H1 (cell line): Measurements from ENCODE around the gene ID2.

Experiments used
- CHD1 ChIP-seq: IDR thresholded peaks from 2 replicates; pipeline ENCODE4 v1.6.1; 2012; ENCODE audit warnings: low read depth, low read length, improper control_type of control experiment
- EP300 ChIP-seq, 2 experiments: IDR thresholded peaks; 1 replicate in 1 of 2; 2 replicates in 1 of 2; pipeline ENCODE4 v1.6.1; 2011 to 2012; ENCODE audit warnings: low read depth in 2 of 2, low read length in 2 of 2, mild to moderate bottlenecking in 2 of 2, borderline replicate concordance in 1 of 2, inconsistent platforms in 1 of 2, moderate library complexity in 1 of 2
- EZH2 ChIP-seq: fragments of 200-600 bp; sonication (generic); IDR thresholded peaks from 2 replicates; pipeline ENCODE4 v1.7.1; 2012; ENCODE audit warnings: low read depth, mild to moderate bottlenecking, moderate library complexity, low read length, inconsistent platforms; ENCODE audit not compliant: severe bottlenecking
- GTF2F1 ChIP-seq: IDR thresholded peaks from 2 replicates; pipeline ENCODE4 v1.6.1; 2012; ENCODE audit warnings: low read depth, low read length, improper control_type of control experiment, borderline replicate concordance
- HDAC6 ChIP-seq: IDR thresholded peaks from one replicate; pipeline ENCODE4 v1.7.1; 2012; ENCODE audit warnings: low read depth, mild to moderate bottlenecking, inconsistent platforms, low read length, moderate library complexity
- POLR2A ChIP-seq, 2 experiments: IDR thresholded peaks; 1 replicate in 1 of 2; 2 replicates in 1 of 2; pipeline ENCODE4 v1.6.1; 2011; ENCODE audit warnings: low read depth in 2 of 2, low read length in 2 of 2, mild to moderate bottlenecking in 2 of 2; ENCODE audit errors: control extremely low read depth in 1 of 2
- RBBP5 ChIP-seq: IDR thresholded peaks from 2 replicates; pipeline ENCODE4 v1.7.1; 2012; ENCODE audit warnings: low read depth, mild to moderate bottlenecking, inconsistent platforms, low read length, moderate library complexity, borderline replicate concordance
- RFX5 ChIP-seq: IDR thresholded peaks from 2 replicates; pipeline ENCODE4 v1.6.1; 2011; ENCODE audit warnings: low read depth, low read length, improper control_type of control experiment, borderline replicate concordance
- SIRT6 ChIP-seq: IDR thresholded peaks from one replicate; pipeline ENCODE4 v1.7.1; 2012; ENCODE audit warnings: low read length, inconsistent platforms
- YY1 ChIP-seq: IDR thresholded peaks from 2 replicates; pipeline ENCODE4 v1.6.1; 2011; ENCODE audit warnings: low read depth, mild to moderate bottlenecking, low read length
- ZNF274 ChIP-seq: IDR thresholded peaks from 2 replicates; pipeline ENCODE4 v1.7.0; 2012; ENCODE audit warnings: low read length, borderline replicate concordance; ENCODE audit errors: extremely low read depth
- TF ChIP-seq, protein P1 (sequence below), 3 experiments: IDR thresholded peaks; 1 replicate in 2 of 3; 2 replicates in 1 of 3; pipeline versions ENCODE4 v1.5.1 to v1.6.1; 2011; ENCODE audit warnings: low read length in 3 of 3, mild to moderate bottlenecking in 3 of 3, inconsistent platforms in 2 of 3, low read depth in 1 of 3, moderate library complexity in 1 of 3; ENCODE audit not compliant: insufficient read depth in 1 of 3; ENCODE audit errors: control extremely low read depth in 1 of 3
- TF ChIP-seq, protein P2 (sequence below): IDR thresholded peaks from 2 replicates; pipeline ENCODE4 v1.6.1; 2012; ENCODE audit warnings: low read length, inconsistent platforms
- TF ChIP-seq, protein P3 (sequence below): IDR thresholded peaks from 2 replicates; pipeline ENCODE4 v1.6.1; 2012; ENCODE audit warnings: inconsistent platforms

DNA sequence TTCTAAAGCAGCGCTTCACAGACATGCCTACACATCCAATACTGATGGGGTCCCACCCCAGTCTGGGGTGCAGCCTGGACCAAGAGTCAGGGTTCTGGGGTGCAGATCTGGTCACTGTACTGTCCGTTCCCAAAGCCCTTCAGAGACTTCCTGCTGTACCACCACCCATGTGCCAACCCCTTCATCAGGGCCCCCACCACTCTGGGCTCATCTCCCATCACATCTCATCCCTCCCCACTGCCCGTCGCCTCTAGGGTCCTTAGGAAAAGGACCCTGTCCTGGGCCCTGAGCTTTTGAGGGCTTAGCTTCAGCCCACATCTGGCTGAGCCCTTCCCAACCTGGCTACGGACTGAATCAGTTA is 37.9 kb upstream of the ID2 start:
- TF ChIP-seq RFX5 (no peak), CHD1 (no peak), YY1 (no peak), SIRT6 (no peak), EZH2 (no peak), HDAC6 (no peak), POLR2A (IDR thresholded peaks at IDR 0.05; ENCODE audit: control extremely low read depth in 1 of 2, low read depth in 2 of 2, low read length in 2 of 2) (no peak), EP300 (IDR thresholded peaks at IDR 0.05; ENCODE audit: borderline replicate concordance in 1 of 2, low read depth in 2 of 2, low read length in 2 of 2) (no peak), GTF2F1 (no peak), ZNF274 (no peak), RBBP5 (no peak)
- TF ChIP-seq, protein P1, sequence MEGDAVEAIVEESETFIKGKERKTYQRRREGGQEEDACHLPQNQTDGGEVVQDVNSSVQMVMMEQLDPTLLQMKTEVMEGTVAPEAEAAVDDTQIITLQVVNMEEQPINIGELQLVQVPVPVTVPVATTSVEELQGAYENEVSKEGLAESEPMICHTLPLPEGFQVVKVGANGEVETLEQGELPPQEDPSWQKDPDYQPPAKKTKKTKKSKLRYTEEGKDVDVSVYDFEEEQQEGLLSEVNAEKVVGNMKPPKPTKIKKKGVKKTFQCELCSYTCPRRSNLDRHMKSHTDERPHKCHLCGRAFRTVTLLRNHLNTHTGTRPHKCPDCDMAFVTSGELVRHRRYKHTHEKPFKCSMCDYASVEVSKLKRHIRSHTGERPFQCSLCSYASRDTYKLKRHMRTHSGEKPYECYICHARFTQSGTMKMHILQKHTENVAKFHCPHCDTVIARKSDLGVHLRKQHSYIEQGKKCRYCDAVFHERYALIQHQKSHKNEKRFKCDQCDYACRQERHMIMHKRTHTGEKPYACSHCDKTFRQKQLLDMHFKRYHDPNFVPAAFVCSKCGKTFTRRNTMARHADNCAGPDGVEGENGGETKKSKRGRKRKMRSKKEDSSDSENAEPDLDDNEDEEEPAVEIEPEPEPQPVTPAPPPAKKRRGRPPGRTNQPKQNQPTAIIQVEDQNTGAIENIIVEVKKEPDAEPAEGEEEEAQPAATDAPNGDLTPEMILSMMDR (IDR thresholded peaks at IDR 0.05; ENCODE audit: control extremely low read depth in 1 of 3, insufficient read depth in 1 of 3, low read depth in 1 of 3, low read length in 3 of 3): no peak
- TF ChIP-seq, protein P2, sequence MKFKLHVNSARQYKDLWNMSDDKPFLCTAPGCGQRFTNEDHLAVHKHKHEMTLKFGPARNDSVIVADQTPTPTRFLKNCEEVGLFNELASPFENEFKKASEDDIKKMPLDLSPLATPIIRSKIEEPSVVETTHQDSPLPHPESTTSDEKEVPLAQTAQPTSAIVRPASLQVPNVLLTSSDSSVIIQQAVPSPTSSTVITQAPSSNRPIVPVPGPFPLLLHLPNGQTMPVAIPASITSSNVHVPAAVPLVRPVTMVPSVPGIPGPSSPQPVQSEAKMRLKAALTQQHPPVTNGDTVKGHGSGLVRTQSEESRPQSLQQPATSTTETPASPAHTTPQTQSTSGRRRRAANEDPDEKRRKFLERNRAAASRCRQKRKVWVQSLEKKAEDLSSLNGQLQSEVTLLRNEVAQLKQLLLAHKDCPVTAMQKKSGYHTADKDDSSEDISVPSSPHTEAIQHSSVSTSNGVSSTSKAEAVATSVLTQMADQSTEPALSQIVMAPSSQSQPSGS: no peak
- TF ChIP-seq, protein P3, sequence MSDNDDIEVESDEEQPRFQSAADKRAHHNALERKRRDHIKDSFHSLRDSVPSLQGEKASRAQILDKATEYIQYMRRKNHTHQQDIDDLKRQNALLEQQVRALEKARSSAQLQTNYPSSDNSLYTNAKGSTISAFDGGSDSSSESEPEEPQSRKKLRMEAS: no peak
